NCI-H1092 treated with DMSO at 0.1 percent for 48 hours (cell line): ENCODE measurements around the gene TUB.

Source experiments
- DNase-seq: peaks from one replicate; lab custom pipeline; 2025; lab: John Stamatoyannopoulos, UW

TUB gene

GRCh38 chr11:8045839-8046238 lies 35.2 kb upstream of the TUB start:
- no peak for DNase-seq

GRCh38 chr11:8047382-8047781 lies 33.6 kb upstream of the TUB start:
- no peak for DNase-seq

GRCh38 chr11:8049084-8049483 lies 31.9 kb upstream of the TUB start:
- no peak for DNase-seq

DNA sequence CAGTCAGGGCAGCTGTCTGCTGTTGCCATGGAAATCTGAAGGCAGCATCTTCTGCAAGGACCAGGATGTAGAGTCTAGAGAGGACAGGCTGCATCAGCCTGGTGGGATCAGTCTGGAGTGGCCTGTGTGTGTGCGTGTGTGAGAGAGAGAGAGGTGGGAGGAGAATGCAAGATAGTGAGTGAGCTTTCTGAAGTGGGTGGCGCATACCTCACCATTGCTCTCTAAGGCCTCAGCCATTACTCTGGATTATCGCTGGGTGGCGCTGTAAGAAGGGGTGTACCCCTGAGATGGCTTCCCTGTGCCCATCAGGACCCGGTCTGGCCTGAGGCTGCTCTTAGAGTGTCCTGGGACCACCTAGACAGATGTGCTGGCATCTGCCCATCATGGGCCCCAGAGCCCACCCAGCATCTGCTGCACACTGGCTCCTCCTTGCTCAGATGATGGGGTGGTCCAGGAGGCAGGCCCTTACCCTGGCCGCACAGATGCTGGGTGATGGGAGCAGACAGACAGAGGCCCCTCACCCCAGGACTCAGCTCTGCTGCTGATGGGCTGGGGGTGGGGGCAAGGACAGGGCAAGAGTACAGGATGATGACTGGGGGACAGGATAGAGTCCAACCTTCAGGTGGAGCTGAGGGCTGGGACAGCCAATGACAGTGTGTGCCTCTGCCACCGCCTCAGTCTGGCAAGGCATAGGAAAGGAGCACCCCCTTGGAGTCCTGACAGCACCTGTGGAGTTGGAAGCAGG lies 25.7 kb upstream of the TUB start:
- DNase-seq = no peak

GRCh38 chr11:8055836-8056526 lies 25.0 kb upstream of the TUB start:
- DNase-seq = no peak

- no peak for DNase-seq
These were observed 24.1 kb upstream of the TUB start for GRCh38 chr11:8056810-8057463.

DNA sequence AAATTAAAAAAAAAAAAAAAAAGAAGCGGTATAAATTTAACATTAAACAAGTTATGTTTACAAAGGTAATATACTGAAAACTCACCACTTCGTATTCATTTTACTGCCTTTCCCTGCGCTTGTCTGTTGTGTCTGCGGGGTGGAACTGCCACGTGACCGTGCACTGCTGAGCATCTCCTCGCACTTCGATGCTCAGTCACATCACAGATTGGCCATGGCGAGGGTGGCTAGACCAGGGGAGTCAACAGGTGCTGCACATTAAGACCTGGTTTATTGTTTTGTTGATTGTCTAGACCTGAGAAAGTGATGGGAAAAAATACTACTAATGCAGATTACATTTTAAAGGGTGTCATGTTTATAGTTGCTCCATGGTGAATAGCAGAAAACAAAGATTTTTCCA lies 22.8 kb upstream of the TUB start:
- no peak for DNase-seq

DNA sequence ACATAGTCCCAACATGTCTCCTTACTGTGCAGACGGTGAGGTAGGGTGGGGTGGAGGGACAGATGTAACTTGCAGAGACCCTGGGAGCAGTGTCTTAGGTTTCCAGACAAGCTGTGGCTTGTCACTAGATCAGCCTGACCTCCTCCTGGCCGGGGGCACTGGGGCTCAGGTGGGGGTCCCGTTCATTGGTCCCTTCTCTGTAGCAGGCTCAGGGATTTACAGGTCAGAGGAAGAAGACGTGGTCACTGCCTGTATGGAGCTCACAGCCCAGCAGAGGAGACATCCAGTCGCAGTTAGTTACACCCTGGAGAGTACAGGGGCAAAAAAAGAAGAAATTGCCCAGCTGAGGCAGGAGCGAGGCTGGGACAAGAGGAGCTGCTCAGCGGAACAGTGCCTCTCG lies 22.0 kb upstream of the TUB start:
- DNase-seq = no peak

DNA sequence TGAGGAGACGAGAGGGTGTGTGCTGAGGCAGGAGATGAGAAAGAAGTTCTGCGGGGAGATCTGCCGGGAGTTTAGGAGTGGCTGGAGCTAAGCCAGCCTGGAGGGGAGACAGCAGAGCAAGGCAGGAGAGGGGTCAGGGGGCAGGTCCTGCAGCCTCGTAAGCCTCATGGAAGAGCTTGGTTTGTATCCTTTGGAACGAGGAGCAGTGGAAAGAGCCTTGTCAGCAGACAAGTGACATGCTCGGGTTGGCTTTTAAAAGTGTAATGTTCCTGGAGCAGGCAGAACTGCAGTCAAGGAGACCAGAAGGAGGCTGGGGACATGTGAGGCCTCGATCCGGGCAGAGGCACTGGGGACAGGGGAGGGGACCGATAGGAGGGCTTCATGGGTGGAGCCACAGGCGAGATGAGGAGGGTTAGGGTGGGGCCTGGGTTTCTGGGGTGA lies 21.4 kb upstream of the TUB start:
- DNase-seq = no peak

- DNase-seq = no peak
These were observed 20.8 kb upstream of the TUB start for GRCh38 chr11:8060146-8060719.

- DNase-seq = no peak
These were observed 20.0 kb upstream of the TUB start for GRCh38 chr11:8060801-8061554.

- no peak for DNase-seq
These were observed 19.2 kb upstream of the TUB start for GRCh38 chr11:8061555-8062428.

DNA sequence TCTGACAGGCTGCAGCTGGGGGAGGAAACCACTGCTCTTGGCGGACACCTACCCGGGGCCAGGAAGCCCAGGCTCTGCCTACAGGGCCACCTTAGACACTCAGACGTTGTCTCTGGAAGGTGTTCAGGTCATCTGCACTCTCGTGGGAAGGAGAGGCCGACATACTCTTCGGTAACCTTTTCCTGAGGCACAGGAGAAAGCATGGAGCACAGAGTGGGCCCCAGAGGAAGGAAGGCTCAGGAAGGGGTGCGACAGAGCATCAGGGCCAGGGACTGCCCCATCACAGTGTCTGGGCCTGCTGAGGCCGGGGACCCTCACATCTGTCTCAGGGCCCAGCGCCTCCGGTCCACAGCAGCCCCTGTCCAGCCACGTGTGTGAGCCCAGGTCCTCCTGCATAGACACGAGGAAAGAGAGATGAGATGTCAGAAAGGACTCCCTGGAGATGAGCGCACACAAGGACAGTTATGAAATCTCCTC lies 18.2 kb upstream of the TUB start:
- no peak for DNase-seq

GRCh38 chr11:8063324-8063723 lies 17.7 kb upstream of the TUB start:
- DNase-seq = no peak

GRCh38 chr11:8065031-8065430 lies 16.0 kb upstream of the TUB start:
- DNase-seq = no peak

- DNase-seq = no peak
These were observed 14.7 kb upstream of the TUB start for GRCh38 chr11:8066036-8066910.

- DNase-seq = no peak
These were observed 14.0 kb upstream of the TUB start for GRCh38 chr11:8066911-8067455.

GRCh38 chr11:8067567-8067928 lies 13.5 kb upstream of the TUB start:
- no peak for DNase-seq

- DNase-seq = no peak
These were observed 13.0 kb upstream of the TUB start for GRCh38 chr11:8067929-8068575.
